ENCODE results near the gene PDE10A.

DNA sequence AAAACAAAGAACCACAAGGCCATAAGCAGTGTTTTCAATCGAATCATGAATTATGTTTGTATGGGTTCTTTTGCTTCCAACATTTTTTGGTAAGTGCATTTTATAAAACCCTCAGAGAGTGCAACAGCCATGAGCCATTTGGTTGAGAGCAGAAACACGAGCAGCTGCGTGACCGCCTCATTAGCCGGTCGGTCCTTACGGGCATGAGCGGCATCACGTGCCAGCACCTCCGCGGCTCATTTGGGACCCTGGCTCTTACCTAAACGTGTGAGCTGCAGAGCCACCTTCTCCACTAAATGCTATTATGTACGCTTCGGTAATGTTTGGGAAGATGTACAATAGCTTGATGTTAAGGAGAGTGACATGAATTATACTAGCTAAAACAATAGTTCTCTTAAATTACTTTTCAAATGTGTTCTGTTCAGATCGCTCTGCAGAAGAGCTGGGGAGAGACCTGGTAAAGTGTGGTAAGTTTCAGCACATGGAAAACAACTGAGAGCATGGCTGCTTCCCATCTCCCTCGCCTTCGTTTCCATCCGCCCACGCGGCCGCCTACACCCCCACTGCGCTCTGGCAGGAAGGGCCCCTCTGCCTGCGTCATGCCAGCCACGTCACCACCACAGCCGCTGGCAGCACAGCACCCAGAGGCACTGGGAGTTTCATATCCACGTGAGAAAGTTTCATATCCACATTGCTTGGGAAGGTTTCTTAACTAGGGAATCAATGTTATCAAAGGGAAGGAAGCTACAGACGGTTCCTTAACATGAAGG is 23.7 kb upstream of the PDE10A start:
- no peak for TF ChIP-seq POLR2A (IDR thresholded peaks at IDR 0.05; ENCODE audit: extremely low read depth, insufficient read length)
- TF ChIP-seq, protein P1, sequence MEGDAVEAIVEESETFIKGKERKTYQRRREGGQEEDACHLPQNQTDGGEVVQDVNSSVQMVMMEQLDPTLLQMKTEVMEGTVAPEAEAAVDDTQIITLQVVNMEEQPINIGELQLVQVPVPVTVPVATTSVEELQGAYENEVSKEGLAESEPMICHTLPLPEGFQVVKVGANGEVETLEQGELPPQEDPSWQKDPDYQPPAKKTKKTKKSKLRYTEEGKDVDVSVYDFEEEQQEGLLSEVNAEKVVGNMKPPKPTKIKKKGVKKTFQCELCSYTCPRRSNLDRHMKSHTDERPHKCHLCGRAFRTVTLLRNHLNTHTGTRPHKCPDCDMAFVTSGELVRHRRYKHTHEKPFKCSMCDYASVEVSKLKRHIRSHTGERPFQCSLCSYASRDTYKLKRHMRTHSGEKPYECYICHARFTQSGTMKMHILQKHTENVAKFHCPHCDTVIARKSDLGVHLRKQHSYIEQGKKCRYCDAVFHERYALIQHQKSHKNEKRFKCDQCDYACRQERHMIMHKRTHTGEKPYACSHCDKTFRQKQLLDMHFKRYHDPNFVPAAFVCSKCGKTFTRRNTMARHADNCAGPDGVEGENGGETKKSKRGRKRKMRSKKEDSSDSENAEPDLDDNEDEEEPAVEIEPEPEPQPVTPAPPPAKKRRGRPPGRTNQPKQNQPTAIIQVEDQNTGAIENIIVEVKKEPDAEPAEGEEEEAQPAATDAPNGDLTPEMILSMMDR (IDR thresholded peaks at IDR 0.05; ENCODE audit: low read depth, low read length) = no peak

Data from NB4 (cell line).